SK-N-SH treated with all-trans-retinoic acid at 6 μM for 48 hours (cell line): Measurements from ENCODE around the gene LYSMD3.

Experiments used
- BACH2 ChIP-seq: fragments of 250-450 bp; sonication (Bioruptor Pico); IDR thresholded peaks from 2 replicates; pipeline ENCODE4 v1.9.0; 2021; ENCODE audit warnings: mild to moderate bottlenecking, borderline replicate concordance
- CSDC2 ChIP-seq: fragments of 250-450 bp; sonication (Bioruptor Pico); IDR thresholded peaks from 2 replicates; pipeline ENCODE4 v1.5.0; 2020; ENCODE audit warnings: mild to moderate bottlenecking, moderate library complexity
- GLIS3 ChIP-seq: fragments of 250-450 bp; sonication (Bioruptor Pico); IDR thresholded peaks from 2 replicates; pipeline ENCODE4 v1.5.0; 2020; ENCODE audit warnings: mild to moderate bottlenecking, moderate library complexity
- RARB ChIP-seq: fragments of 250-450 bp; sonication (Bioruptor Pico); IDR thresholded peaks from 2 replicates; pipeline ENCODE4 v1.8.0; 2021; ENCODE audit warnings: mild to moderate bottlenecking, moderate library complexity
- TCF4 ChIP-seq: fragments of 250-450 bp; sonication (Bioruptor Pico); IDR thresholded peaks from 2 replicates; pipeline ENCODE4 v1.8.0; 2021; ENCODE audit warnings: mild to moderate bottlenecking, moderate library complexity, borderline replicate concordance
- TSHZ2 ChIP-seq: fragments of 250-450 bp; sonication (Bioruptor Pico); IDR thresholded peaks from 2 replicates; pipeline ENCODE4 v1.5.0; 2020; ENCODE audit warnings: mild to moderate bottlenecking, moderate library complexity
- ZFP3 ChIP-seq: fragments of 250-450 bp; sonication (Bioruptor Pico); IDR thresholded peaks from 2 replicates; pipeline ENCODE4 v1.5.0; 2020; ENCODE audit warnings: mild to moderate bottlenecking, moderate library complexity
- ZFP30 ChIP-seq: fragments of 450-650 bp; formaldehyde crosslinking; IDR thresholded peaks from 2 replicates; pipeline ENCODE4 v1.5.0; 2022; ENCODE audit warnings: mild to moderate bottlenecking, moderate library complexity
- TF ChIP-seq, protein P1 (sequence below): fragments of 250-450 bp; sonication (Bioruptor Pico); IDR thresholded peaks from 2 replicates; pipeline ENCODE4 v1.8.0; 2020; ENCODE audit warnings: mild to moderate bottlenecking, moderate library complexity, borderline replicate concordance

- TF ChIP-seq ZFP3 (CRISPR knock-in tag) (no peak), GLIS3 (CRISPR knock-in tag) (no peak), TCF4 (CRISPR knock-in tag) (no peak), RARB (CRISPR knock-in tag) (no peak), CSDC2 (no peak), ZFP30 (CRISPR knock-in tag) (no peak), BACH2 (CRISPR knock-in tag) (no peak), TSHZ2 (no peak)
- TF ChIP-seq, protein P1, sequence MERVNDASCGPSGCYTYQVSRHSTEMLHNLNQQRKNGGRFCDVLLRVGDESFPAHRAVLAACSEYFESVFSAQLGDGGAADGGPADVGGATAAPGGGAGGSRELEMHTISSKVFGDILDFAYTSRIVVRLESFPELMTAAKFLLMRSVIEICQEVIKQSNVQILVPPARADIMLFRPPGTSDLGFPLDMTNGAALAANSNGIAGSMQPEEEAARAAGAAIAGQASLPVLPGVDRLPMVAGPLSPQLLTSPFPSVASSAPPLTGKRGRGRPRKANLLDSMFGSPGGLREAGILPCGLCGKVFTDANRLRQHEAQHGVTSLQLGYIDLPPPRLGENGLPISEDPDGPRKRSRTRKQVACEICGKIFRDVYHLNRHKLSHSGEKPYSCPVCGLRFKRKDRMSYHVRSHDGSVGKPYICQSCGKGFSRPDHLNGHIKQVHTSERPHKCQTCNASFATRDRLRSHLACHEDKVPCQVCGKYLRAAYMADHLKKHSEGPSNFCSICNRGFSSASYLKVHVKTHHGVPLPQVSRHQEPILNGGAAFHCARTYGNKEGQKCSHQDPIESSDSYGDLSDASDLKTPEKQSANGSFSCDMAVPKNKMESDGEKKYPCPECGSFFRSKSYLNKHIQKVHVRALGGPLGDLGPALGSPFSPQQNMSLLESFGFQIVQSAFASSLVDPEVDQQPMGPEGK (CRISPR knock-in tag): no peak
These were observed 40.6 kb upstream of the LYSMD3 start for GRCh38 chr5:90570034-90570433.
